Stimulated activated CD4-positive, alpha-beta T cell treated with anti-CD3 and anti-CD28 coated beads, Interleukin-1b, Interleukin-23, amount 100 ng/mL, for 1 hour (primary cell): Measurements from ENCODE around the gene MTSS2.

Experiments
- DNase-seq, 2 donors: peaks; one replicate each; pipeline ENCODE4 v3.0.0-alpha.2; 2020; ENCODE audit warnings: low read depth in 2 of 2

MTSS2 gene

DNA sequence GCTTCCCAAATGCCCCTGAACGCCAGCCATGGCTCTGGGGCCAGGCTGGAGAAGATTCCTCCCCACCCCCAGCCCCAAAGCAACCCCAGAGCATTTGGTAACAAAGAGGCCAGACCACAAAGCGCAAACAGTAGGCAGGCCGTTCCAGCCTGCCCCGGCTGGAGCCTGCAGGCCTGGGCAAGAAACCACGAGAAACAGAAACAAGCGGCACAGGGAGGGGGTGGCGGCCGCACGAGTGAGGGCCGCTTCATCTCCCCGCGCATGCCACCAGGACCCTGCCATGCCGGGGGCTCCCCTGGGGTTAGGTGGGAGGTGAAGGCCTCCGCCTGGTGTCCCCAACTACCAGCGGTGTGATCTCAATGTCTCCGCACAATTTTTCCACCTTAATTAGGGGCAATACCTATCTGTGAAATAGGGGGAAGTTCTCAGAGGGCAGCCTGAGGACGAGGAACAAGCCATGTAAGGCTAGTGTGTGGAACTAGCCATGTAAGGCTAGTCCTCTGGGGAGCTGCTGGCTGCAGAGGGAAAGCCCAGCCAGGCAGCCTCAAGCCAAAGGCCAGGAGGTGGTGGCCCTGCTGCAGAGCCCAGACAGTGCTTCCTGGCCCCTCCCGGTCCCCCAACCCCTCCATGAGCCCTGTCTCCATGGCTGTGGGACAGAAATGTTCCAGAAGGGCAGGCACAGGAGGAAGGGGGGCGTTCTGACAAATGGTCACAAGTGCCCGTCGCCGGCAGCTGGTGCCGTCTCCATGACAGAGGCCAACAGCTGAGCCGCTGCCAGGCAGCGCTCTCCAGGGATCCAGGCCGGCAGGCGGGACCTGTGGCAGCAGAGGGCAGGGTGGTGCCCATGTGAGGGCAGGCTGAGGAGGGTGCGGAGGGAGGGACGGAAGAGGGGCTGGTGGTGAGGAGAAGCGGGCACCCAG is 14.5 kb upstream of the MTSS2 start:
- DNase-seq: no peak

DNA sequence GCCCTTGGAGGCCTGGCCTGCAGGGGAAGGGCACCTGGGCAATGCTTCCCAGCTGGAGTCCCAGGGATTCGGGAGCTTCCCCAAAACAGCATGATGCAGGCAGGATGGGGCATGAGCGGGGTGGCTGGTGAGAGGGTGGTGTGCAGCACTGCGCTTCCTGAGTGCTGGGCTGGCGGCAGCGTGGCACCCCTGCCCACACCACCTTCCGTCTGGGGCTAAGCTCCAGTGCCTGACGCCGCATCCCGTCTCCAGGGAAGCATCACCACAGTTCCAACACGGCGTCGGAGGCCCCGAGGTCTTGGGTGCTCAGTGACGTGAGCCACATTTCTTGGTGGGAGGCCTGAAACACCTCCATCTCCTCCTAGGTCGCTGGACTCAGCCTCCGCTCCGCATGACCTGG is 13.8 kb upstream of the MTSS2 start:
- no peak for DNase-seq

DNA sequence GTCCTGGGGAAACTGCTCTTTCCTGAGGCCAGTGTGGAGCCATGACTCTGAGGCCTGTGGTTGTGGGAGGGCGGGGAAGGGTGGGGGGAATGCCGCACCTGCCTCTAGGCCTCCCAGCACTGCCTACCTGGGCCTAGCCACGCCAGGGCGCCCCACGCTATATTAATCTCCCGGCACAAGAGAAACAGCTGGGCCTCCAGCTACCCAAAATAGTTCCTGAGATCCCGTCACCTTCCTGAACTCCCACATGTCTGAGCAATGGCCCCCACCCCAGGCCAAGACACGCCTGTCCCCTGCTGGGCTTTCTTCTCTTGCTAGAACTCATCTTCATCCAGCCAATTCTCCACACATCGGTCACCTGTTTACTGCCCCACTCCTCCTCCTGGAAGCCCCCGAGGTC is 13.0 kb upstream of the MTSS2 start:
- no peak for DNase-seq

DNA sequence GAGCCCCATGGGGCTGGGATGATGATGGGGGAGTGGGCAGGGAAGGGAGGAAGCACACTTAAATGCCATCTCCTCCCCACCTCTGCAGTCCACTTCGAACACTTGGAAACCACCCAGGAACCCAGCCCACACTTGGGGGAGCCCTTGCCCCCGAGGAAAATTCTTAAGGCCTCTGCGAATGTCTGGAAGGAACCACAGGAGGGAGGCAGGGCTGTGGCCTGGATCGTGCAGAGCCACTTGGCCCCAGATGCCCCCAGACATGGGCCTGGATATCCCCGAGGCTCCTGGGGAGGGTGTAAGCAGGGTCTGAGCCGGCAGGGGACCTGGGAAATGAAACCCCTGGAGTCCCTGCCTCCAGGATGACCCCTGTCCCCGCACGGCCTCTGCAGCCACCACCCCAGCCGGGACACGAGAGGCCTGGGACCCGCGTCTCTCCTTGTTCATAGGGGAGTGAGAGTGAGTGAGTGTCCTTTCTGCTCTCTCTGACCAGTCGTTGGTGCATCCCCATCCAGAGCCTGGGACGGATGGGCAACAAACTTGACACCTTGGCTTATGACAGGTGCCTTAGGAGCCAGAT is 11.8 kb upstream of the MTSS2 start:
- DNase-seq: no peak

DNA sequence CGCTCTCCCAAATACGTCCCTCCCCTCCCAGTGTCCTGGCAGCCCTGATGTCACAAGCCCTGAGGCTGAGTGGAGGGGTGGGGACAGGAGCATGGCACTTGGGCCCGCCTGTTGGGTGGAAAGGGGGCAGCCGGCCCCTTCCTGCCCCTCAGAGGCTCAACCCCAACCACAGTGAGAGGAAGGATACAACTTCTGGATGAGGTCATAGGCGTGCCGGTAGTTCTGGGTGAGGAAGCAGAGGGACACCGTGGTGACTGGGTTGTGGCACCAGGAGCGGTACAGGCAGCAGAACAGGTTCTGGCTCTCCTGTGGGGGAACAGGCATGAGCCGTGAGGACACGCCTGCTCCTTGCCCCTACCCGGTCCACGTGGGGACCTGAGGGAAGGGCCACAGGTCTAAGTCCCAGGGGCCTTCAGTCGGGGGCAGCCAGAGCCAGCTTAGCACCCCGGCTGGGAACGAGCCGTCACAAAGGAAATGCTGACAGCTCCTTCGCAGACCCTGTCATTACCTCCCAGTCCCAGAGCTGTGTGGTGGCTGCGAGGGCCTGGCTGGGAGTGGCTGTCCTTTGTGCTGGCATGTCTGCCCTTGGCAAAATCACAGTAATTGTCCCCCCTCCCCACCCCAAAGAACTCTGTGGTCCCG is 11.2 kb upstream of the MTSS2 start:
- no peak for DNase-seq

DNA sequence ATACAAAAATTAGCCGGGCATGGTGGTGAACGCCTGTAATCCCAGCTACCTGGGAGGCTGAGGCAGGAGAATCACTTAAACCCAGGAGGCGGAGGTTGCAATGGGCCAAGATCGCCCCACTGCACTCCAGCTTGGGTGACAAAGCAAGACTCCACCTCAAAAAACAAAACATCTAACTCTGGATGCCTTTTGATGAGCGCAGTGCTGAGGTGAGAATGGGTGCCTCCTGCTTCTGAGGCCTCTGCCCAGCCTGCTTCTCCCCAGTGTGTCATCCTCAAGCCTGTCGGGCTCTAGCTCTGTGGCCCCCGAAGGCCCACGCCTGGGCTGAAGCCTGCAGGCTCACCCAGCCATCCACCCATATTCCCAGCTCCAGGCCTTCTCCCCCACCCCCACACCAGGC is 10.5 kb upstream of the MTSS2 start:
- no peak for DNase-seq

DNA sequence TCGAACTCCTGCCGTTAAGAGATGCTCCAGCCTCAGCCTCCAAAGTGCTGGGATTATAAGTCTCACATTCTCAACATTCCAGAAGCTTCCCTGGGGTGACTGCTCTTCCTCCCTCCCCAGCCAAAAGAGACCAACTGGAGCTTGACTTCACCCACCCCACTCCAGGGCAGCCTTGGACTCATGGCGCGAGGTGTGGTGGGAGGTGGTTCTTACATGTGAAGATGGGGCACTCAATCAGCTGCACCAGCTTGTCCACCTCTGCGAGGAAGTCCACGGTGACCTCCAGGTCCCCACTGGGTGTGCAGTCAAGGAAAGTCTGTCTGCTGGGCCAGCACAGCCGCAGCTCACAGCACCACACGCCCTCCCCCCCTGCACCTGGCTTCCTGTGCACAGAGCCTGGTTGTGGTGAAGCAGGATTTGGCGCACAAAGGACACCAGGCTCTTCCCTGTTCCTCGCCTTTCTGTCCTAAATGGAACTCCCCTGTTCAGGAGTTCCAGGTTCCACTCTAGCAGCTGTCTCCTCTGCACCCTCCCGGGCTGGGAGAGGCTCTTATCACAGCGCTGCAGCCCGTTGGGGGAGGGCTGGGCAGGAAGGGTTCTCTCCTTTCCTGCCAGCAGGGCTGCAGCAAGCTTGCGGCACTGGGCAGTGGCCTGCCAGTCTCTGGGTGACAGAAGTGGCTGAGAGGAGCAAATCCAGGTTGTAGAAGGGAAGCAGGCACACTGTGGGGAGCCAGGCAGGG is 9.6 kb upstream of the MTSS2 start:
- DNase-seq: no peak

DNA sequence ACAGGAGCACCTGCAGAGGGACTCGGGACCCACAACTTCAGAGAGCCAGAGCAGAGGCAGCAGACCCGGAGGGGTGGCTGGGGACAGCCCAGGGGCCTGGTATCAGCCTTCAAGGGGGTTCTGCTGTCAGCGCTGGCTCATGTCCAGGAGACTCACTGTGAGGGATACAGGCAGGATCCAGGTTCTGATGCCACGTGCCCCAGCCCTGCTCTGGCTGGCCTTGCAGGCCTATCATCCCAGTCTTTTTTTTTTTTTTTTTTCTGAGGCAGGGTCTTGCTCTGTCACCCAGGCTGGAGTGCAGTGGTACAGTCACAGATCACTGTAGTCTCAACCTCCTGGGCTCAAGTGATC is 9.0 kb upstream of the MTSS2 start:
- no peak for DNase-seq

DNA sequence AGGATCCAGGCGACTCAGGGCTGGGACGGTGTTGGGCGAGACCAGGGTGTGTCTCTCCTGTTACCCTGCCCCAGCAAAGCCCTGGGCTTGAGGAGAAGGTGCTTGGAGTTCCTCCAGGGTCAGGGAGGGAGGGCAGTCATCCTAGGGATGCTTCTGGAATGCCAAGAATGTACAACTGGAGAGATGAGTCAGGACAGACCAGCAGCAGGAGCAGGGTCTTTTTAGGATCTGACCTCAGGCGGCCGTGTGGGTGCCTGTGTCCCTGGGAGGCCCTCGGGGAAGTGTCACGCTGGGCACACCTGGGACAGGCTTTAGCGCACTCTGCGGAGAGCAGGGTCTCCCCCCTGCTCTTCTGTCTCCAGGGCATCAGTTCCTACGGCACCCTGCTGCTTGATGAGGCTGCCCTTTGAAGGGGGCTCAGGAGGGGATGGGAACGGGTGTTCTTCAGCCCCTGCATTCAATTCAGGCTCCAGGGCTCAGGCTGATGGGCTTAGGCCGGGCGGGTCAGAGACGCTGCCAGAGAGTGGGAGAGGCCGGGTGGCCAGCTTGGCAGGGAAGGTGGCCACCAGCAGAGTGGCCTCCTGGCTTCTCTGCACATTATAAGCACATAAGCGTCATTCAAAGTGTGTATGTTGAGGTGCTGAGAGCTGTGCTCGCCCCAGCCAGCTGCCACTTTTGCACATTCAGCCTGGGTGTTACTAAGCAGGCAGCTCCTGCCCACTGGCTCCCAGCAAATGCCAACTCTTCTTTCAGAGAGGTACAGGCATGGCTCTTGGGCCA is 8.4 kb upstream of the MTSS2 start:
- no peak for DNase-seq

DNA sequence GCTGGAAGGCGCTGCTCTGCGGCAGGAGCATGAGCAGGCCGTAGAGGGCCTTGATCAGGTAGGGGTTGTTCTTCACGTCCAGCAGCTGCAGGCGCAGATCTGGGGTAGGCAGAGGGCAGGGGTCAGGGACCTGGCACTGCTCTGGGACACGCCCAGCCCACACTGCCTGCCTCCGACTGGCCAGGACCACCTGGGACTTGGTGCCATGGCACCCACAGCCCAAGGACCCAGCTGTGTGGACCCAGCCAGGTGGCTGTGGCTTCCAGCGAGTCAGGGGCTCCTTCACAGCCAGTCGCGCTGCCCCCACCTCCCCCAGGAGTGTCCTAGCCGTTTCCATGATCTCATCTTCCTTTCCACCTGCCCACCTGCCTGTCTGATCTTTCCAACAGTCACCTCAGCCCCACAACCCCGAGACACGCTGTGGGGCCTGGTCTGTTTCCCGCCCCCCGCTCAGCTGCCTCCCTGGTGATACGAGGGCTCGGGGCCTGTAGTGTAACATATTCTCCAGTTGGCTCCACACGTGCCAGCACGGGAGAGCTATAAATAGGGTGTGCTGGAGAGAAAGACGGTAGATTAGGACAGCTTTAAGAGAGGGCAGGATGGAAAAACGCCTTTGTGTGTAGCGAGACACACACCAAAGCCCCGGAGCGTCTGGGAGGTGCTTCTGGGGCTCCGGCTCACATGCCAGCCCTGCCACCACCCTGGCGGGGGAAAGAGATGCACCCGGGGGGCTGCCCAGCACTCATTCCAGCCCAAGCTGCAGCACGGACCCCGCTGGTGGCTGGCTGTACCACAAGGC is 7.2 kb upstream of the MTSS2 start:
- DNase-seq: no peak

DNA sequence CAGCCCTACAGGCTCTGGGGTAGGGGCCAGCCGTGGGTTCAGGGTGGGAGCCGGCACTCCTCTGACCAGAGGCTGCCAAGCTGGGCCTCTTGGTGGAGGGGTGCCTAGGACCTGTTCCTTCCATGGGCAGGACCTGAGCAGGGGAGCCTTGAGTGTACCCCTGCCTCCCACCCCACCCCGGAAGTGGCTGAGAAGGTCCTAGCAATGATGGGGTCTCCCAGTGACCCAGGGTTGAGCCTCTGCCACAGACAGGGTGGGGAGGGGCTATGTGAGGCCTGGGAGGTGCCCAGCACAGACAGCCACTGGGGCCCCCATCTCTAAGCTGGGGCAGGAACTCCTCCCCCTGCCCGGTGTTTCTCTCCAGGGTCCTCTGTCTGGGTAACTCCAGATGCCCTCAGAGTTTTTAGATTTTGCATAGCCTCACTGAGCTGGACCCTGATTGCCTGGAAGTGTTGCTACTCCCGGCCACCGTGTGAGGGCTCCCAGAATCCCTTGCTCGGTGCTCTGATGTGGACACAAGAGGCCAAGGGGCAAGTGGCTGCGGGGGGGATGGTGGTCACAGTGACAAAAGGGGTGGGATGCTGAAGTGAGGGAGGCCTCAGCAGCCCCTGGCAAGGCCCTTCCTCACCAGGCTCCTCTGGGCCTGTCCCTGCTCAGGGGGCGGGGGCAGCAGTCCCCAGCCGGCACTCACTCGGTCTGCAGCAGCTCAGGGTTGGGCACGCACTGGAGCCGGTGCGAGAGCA is 6.4 kb upstream of the MTSS2 start:
- no peak for DNase-seq

DNA sequence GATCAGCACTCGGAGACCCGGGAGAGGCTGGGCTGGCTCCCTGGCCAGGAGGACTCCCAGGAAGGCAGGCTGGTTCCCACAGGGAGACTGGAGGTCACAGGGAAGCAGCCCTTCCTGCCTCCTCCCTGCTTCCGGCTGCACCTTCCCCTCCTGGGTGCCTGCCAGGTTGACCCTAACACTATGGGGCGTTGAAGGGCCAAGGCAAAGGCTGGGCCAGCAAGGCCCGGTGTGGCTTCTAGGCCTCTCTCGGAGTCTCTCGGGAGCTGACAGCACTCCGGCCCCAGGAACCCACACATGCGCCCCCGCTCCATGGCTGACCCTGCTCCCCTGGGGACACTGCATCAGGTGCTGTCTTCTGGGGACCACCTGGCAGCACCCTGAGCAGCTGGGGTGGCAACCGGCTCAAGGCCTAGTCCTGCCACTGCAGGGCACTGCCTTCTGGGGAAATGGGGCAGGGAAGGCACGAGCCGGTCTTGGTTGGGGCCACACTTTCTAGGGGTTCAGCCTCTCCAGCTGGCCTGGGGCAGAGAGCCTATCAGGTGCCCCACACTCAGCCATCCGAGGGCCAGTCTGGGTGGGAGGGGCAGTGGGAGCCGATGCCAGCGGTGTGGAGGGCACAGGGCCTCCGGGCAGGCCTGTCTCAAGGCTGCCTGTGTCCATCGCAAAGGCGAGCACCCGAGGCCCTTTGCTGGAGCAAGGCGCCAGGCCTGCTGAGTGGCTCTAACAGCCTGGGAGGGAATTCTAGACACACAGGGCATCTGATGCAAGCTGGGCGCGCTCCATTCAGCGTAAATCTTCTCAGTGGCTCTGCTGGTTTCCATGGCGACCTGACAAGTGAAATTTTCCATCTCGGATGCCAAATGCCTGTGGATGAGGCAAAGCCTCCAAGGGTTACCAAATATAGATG is 5.6 kb upstream of the MTSS2 start:
- DNase-seq: no peak

DNA sequence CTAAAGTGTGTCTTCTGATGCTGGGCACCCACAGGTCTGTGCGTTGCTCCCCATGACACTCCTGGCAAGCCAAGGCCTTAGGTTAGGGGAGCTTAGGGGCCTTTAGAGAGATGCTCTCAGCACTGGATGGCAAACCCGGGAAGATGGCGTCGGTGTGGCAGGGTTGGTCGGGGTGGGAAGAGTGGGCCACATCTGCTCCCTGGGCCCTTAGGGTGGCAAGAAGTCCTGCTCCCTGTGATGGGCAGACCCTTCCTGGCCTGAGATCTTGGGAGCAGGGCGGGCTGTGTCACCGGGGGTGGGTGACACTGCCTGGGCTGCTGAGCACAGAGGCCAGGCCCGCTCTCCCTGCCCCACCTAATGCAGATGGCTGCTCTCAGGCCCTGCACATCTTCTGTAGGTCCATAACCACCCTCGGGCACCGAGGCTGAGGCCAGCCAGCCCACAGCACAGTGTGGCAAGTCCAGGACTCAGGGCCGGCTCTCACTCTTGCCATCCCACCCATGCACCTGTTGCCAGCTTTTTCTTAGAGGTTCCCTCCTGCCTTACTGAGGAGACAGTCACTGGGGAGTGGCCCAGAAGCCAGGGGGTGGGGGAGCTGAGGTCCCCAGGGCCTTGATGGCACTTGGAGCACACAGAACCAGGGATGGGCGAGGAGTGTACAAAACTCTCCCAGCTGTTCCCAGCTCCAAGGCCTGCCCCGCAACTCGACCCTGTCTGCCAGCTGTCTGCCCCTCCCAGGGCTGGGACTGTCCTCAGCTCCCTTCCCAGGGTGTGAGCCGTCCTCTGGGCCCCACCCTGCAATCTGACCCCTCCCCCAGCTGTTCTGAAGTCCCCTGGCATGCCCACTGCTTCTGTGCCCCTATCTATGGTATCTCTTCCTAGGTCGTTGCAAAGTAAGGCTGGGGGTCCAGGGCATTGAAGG is 4.4 kb upstream of the MTSS2 start:
- DNase-seq: no peak

DNA sequence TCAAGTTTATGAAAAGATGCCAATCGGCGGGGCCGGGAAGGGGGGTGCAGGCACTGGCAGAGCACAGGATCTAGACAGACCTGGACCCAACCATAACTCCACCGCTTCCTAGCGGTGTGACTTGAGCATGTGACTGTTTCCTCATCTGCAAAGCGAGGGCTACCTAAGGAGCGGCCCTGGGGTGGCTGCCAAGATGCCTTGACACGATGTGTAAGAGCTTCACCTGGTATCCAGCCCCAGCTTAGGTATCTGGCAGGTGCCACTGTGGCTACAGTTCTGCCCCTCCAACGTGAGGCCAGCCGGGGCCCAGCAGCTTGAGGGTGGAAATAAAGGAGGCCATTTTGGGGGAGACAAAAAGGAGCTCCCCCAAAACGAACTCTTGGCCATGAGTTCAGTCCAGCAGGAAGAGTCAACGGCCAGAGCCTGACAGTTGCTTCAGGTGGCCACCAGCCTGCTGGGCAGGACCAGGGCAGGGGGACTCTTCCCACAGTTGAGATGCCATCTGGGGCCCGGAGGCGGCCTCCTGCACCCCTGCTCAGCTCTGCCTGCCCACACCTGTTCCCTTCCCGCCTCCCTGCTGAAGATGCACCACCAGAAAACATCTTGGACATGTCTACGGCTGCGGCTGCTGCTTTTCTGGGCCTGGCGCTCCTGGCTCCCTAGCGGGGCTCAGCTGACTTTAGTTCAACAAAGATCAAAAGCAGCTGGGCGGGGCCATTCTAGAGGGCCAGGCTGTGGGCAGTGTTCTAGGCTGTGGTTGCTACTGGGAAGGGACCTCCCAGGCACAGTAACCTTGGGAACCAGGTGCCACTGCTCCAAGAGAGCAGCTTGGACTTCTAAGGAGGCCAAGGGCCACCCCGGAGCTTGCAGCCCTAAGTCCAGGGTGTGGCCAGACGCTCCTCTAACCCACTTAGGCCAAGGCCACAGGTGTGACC is 3.4 kb upstream of the MTSS2 start:
- no peak for DNase-seq

DNA sequence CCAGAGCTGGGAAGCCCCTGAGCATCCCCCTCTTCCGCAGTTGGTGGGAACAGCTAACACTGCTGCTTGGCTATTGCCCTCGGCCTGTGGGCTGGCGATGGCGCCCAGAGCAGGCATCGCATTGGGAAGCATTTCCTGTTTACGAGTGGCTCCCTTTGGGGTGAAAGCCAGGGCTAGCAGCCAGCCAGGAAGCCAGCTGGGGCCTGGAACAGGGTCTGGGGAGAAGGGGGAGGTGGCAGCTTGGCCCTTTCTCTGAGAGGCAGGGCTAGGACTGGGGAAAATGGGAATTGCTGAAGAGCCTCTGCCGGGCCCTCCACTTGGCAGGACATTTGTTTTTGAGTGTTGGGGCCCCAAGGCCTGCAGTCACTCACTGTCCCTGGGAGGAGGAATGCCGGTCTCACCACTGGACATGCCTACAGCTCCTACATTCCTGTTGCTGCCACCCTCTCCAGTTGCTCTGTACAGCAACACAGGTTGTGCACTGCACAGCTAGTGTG is 2.4 kb upstream of the MTSS2 start:
- no peak for DNase-seq

DNA sequence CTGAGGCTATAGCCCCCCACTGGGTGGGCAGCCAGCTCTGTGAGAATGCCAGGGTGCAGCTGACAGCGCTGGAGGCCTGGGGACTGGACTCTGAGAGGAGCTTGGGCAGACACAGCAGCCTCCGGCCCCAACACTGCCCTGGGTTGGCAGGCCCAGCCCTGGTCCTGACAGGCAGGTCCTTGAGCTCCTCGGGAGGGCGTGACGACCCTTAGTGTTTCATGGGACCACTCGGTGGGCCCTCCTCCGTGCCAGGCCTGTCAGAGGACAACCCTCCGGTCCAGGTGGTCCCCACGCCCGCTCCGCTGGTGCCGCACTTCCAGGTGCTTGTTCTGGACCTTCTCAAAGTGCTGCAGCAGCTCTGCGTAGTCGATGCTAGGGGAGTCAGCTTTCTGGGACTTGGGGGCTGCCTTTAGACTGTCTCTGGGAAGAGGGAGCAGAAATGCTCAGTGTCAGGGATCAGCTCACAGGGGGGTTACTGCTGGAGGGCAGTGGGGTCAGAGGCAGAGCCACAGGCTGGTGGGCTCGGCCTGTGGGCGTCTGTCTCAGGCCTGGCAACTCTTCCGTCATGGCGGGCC is 1.9 kb upstream of the MTSS2 start:
- no peak for DNase-seq
